Measurements from ENCODE around the gene GDF10.

- TF ChIP-seq EZH2 (IDR thresholded peaks at IDR 0.05; ENCODE audit: borderline replicate concordance, low read depth, low read length, severe bottlenecking), result no peak
- no peak for TF ChIP-seq CTCF (IDR thresholded peaks at IDR 0.05; ENCODE audit: borderline replicate concordance, extremely low read depth, low read length, poor library complexity, severe bottlenecking)
Observed at GRCh38 chr10:47262606-47263533, 37.1 kb upstream of the GDF10 start.

Data from DND-41 (cell line).